ENCODE results near the gene PRKCE. TPM values are rescaled to one million over a fixed set of nuclear protein-coding genes. Genes with fewer than 3 reads are reported as not detected.

PRKCE gene
- total RNA-seq, 1 donor from 2014 or later = 2.4 TPM

DNA sequence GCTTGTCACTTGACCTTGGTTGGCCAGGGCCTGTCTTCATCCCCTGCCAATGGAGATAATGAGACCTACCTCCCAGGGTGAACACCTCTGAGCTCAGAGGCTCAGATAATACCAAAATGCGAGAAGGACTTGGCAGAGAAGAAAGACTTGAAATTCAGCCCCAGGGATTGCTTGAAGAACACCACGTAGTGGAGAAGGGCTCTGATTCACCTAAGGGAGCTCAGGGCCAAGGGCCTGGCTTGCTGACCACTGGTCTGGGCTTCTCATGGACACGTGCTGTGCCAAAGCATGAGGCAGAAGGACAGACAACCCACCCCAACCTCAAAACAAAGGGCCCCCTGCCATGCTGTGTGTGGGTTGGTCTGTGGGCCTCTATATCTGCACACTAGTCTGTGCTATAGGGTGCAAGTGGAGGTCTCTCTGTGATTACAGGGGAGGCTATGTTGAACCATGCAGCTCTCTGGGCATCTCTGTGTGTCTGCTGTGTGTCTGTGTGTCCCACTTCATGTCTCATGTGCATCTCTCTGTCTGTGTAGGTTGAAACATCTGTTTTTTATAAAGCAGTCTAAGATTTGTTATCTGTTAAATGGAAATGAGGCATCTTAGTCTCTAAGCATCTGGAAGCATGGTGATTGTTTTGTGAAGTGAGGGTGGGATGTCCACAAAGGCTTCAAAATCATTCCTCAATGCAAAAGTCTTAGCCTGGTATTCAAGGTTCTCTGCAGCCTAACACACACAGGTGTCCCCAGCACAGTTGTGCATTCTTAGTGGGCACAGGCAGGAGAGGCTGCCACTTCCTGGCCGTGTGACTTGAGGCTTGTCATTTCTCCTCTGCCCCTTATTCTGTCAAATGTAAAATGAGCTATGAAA lies 584.8 kb downstream of the PRKCE start:
- no peak for DNase-seq (ENCODE audit: low read depth)

- DNase-seq (ENCODE audit: low read depth) = no peak
Observed at GRCh38 chr2:46236876-46237859, 585.7 kb downstream of the PRKCE start.

Other genes starting within 250 kb of the PRKCE start
- 13.1 and 17.5 TPM in 2 replicates for gene SRBD1, start 40.4 kb upstream of the PRKCE start, total RNA-seq